GM06990 (cell line): Measurements from ENCODE around the gene PANK2.
"Not testable (repeated sequence)": the region's sequence is repeated elsewhere in the genome, so short reads cannot be mapped to it uniquely, and the experiment has no call there.

ENCODE experiments used
- DNase-seq: peaks from one replicate; pipeline ENCODE4 v3.0.0-alpha.2; 2011; ENCODE audit not compliant: insufficient read length; ENCODE audit errors: extremely low read depth
- H3K27me3 ChIP-seq: replicated peaks from 2 replicates; pipeline ENCODE4 v1.6.0; 2011; ENCODE audit warnings: low read length; ENCODE audit not compliant: control insufficient read depth, insufficient read depth
- H3K36me3 ChIP-seq: 2 replicates; pipeline ENCODE4 v1.5.1; 2011; ENCODE audit warnings: low read length; ENCODE audit not compliant: control insufficient read depth, insufficient read depth
- H3K4me3 ChIP-seq: replicated peaks from 2 replicates; pipeline ENCODE4 v1.5.1; 2011; ENCODE audit warnings: low read depth, mild to moderate bottlenecking, control low read depth, low read length
- TF ChIP-seq, protein P1 (sequence below): IDR thresholded peaks from 2 replicates; pipeline ENCODE4 v1.5.1; 2011; ENCODE audit warnings: low read length, control low read depth, mild to moderate bottlenecking, inconsistent platforms; ENCODE audit not compliant: insufficient read depth, poor library complexity, severe bottlenecking

Gene PANK2

DNA sequence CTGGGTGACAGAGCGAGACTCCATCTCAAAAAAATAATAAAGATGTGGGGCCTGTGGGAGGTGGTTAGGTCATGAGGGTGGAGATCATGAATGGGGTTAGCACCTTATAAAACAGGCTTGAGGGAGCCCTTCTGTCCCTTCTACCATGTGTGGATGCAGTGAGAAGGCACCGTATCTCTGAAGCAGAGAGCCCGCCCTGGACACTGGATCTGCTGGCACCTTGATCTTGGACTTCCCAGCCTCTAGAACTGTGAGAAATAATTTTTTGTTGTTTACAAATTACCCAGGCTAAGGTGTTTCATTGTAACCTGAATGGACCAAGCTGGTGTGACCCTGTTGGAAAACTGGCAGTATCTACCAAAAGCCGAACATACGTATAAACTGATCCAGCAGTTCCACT is 15.7 kb upstream of the PANK2 start:
- DNase-seq, result no peak
- TF ChIP-seq, protein P1, sequence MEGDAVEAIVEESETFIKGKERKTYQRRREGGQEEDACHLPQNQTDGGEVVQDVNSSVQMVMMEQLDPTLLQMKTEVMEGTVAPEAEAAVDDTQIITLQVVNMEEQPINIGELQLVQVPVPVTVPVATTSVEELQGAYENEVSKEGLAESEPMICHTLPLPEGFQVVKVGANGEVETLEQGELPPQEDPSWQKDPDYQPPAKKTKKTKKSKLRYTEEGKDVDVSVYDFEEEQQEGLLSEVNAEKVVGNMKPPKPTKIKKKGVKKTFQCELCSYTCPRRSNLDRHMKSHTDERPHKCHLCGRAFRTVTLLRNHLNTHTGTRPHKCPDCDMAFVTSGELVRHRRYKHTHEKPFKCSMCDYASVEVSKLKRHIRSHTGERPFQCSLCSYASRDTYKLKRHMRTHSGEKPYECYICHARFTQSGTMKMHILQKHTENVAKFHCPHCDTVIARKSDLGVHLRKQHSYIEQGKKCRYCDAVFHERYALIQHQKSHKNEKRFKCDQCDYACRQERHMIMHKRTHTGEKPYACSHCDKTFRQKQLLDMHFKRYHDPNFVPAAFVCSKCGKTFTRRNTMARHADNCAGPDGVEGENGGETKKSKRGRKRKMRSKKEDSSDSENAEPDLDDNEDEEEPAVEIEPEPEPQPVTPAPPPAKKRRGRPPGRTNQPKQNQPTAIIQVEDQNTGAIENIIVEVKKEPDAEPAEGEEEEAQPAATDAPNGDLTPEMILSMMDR, result no peak
- Histone ChIP-seq H3K4me3 (no peak overlapping the region), H3K36me3 (peaks cover 12% of the 10 kb centered on the region), H3K27me3 (no peaks in the 10 kb centered on the region)

DNA sequence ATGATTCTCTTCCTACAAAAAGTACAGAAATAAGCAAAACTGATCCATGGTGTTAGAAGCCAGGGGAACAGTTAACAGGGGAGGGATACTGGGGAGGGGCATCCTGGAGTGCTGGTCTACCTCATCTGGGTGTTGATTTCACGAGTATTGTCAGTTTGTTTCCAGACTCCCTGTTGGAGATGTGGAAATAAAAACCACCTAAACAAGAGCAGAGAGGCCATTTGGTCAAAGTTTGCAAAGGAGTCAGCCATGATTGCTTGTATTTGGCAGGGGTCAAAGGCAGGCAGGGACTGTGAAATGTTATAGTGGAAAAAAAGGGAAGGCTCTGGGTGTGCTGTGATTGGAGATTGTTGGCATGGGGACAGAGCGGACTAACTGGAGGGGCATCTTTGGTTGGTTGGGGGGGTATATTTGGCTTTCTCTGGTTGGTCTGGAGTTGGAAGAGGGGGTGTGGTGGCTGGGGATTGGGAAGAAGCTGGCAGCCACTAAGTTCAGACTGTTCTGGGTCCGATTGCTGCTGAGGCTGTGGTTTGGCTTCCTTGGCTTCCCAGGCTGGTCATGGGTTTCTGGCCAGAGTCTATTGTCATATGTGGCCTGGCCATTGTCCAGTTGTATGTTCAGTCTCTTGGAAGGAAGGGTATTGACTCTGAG is 14.9 kb upstream of the PANK2 start:
- no peak overlapping the region for H3K4me3 ChIP-seq
- TF ChIP-seq, protein P1, result no peak
- DNase-seq, result no peak
- peaks cover 12% of the 10 kb centered on the region for H3K36me3 ChIP-seq
- no peaks in the 10 kb centered on the region for H3K27me3 ChIP-seq

DNA sequence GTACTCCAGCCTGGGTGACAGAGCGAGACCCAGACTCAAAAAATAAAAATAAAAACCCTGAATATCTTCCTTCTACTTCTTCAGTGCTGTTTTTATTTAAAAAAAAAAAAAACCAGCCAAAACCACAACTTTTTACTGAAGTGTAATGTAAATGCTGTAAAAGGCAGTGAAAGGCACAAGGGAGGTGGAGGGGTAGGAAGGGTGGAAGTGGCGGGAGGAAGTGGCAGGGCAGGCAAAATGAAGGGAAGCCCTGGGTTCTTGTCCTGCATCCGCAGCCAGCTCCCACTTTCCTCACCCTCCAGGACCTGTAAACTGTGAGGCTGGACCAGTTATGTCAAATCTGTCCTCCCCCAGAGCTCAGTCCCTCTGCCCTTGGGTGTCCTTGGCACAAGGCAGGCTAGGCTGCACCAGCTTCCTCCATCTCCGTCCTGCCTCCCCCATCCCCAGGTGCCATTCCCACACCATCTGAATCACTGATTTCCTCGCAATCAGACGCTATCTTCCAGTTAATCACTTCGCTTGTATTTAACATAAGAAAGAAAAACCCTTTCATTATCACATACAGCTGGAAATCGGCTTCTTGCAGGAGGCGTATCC is 13.7 kb upstream of the PANK2 start:
- H3K36me3 ChIP-seq, result peaks cover 10% of the 10 kb centered on the region
- H3K4me3 ChIP-seq, result no peak overlapping the region
- no peaks in the 10 kb centered on the region for H3K27me3 ChIP-seq
- no peak for DNase-seq
- TF ChIP-seq, protein P1, result no peak

DNA sequence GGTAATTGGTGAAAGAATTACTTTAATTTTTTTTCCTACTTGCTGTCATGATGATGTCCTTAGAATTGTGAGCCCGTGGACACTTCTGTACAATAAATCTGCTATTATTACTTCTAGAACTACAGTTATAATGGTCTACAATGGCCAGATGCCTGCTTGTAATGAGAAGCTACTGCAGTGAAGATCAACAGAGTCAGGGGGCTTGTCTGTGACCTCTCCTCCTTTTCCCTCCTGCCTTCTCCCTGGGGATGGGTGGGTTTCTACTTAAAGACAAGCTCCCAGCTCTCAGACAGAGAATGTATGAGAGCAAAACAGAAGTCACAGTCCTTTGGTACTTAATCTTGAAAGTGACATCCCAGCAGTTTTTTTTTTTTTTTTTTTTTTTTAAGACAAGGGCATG is 13.2 kb upstream of the PANK2 start:
- peaks cover 10% of the 10 kb centered on the region for H3K36me3 ChIP-seq
- no peaks in the 10 kb centered on the region for H3K27me3 ChIP-seq
- TF ChIP-seq, protein P1, result no peak
- no peak for DNase-seq
- H3K4me3 ChIP-seq, result no peak overlapping the region

DNA sequence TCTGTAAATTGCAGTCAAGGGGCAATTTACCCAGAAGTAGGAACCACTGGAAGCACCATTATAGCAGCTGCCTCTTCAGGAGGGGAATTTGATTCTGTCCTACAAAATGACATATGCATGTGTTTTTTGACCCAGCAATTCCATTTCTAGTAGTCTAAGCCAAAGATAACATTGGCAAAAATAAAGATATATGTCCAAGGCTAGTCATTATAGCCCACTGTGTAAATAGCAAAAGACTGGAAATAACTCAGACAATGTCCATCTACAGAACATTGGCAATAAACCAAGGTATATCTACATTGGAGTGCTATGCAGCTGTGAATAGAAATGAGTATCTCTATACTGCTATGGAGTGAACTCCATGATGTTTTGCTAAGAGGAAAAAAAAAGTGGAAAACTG is 12.5 kb upstream of the PANK2 start:
- no peak for DNase-seq
- no peak overlapping the region for H3K4me3 ChIP-seq
- no peaks in the 10 kb centered on the region for H3K27me3 ChIP-seq
- peaks cover 9% of the 10 kb centered on the region for H3K36me3 ChIP-seq
- TF ChIP-seq, protein P1, result no peak

DNA sequence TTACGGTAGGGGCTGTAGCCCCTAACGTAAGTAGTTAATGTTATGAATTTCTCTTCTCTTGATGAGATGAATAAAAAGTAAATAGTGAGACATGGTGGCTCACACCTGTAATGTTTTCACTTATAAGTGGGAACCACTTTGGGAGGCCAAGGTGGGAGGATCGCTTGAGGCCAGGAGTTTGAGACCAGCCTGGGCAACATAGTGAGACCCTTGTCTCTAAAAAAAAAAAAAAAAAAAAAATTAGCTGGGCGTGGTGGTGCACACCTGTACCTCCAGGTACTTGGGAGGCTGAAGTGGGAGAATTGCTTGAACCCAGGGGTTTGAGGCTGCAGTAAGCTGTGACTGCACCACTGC is 10.3 kb upstream of the PANK2 start:
- not testable (repeated sequence) for DNase-seq

More for the DNA sequence above, 10.3 kb upstream of the PANK2 start:
- not testable (repeated sequence) for H3K36me3 ChIP-seq, H3K4me3 ChIP-seq, H3K27me3 ChIP-seq
